H7 (cell line): ENCODE results near the gene SRGAP2C. TPM values are rescaled to one million over a fixed set of nuclear protein-coding genes. Genes with fewer than 3 reads are reported as not detected.
A peak's percentile ranks its signal among the peaks of the same experiment; 100 is the strongest.
"Not testable (repeated sequence)": the region's sequence is repeated elsewhere in the genome, so short reads cannot be mapped to it uniquely, and the experiment has no call there.

ENCODE experiments used
- DNase-seq: peaks from one replicate; pipeline ENCODE4 v3.0.0; 2012
- H3K27me3 ChIP-seq: 2 replicates; pipeline ENCODE4 v1.6.0; 2011; ENCODE audit warnings: mild to moderate bottlenecking, low read length; ENCODE audit not compliant: control insufficient read depth, insufficient read depth
- H3K36me3 ChIP-seq: replicated peaks from 2 replicates; pipeline ENCODE4 v1.5.1; 2011; ENCODE audit warnings: low read length; ENCODE audit not compliant: control insufficient read depth, insufficient read depth
- H3K4me3 ChIP-seq: 2 replicates; pipeline ENCODE4 v1.5.1; 2011; ENCODE audit warnings: low read depth, mild to moderate bottlenecking, control low read depth, low read length, moderate library complexity; ENCODE audit not compliant: insufficient read depth
- total RNA-seq: library from RNA; depleted of rRNA; stranded (reverse); fragments of >200 nt; shearing (Covaris generic); gene quantifications from 2 replicates; pipeline ENCODE4 v1.2.3, GENCODE V29; 2014

Gene SRGAP2C
- total RNA-seq, 1 experiment from 2014 or later = 36.7 TPM

- H3K27me3 ChIP-seq, H3K4me3 ChIP-seq, DNase-seq, H3K36me3 ChIP-seq: not testable (repeated sequence)
Observed at GRCh38 chr1:121167225-121167738, 17.5 kb upstream of the SRGAP2C start.

GRCh38 chr1:121168152-121168668, 16.6 kb upstream of the SRGAP2C start:
- not testable (repeated sequence) for H3K36me3 ChIP-seq, H3K4me3 ChIP-seq, DNase-seq, H3K27me3 ChIP-seq

- H3K4me3 ChIP-seq, DNase-seq, H3K27me3 ChIP-seq, H3K36me3 ChIP-seq: not testable (repeated sequence)
Observed at GRCh38 chr1:121176649-121177048, 8.1 kb upstream of the SRGAP2C start.

- not testable (repeated sequence) for DNase-seq, H3K27me3 ChIP-seq, H3K4me3 ChIP-seq, H3K36me3 ChIP-seq
Observed at GRCh38 chr1:121178197-121178596, 6.6 kb upstream of the SRGAP2C start.

GRCh38 chr1:121183867-121184266, 908 bp upstream of the SRGAP2C start:
- H3K36me3 ChIP-seq, H3K27me3 ChIP-seq, DNase-seq: not testable (repeated sequence)
- peak overlapping the region; percentile 39 for H3K4me3 ChIP-seq

- H3K27me3 ChIP-seq = not testable (repeated sequence)
Observed at GRCh38 chr1:121185140-121185708, 449 bp downstream of the SRGAP2C start.

GRCh38 chr1:121186191-121186590, 1.4 kb downstream of the SRGAP2C start:
- peak overlapping the region; percentile 20 for H3K4me3 ChIP-seq
- not testable (repeated sequence) for DNase-seq, H3K36me3 ChIP-seq, H3K27me3 ChIP-seq

More at GRCh38 chr1:121185140-121185708, 449 bp downstream of the SRGAP2C start:
- peak overlapping the region; percentile 41 for H3K4me3 ChIP-seq
- DNase-seq, H3K36me3 ChIP-seq: not testable (repeated sequence)

- not testable (repeated sequence) for DNase-seq, H3K36me3 ChIP-seq, H3K27me3 ChIP-seq
- H3K4me3 ChIP-seq = peak overlapping the region; percentile 20; the same call in 1 of the 2 replicates
Observed at GRCh38 chr1:121187914-121188313, 3.1 kb downstream of the SRGAP2C start.

GRCh38 chr1:121192512-121192911, 7.7 kb downstream of the SRGAP2C start:
- not testable (repeated sequence) for H3K4me3 ChIP-seq, H3K36me3 ChIP-seq, H3K27me3 ChIP-seq, DNase-seq

GRCh38 chr1:121197095-121197882, 12.5 kb downstream of the SRGAP2C start:
- DNase-seq, H3K27me3 ChIP-seq, H3K36me3 ChIP-seq, H3K4me3 ChIP-seq: not testable (repeated sequence)

GRCh38 chr1:121199763-121200162, 15.0 kb downstream of the SRGAP2C start:
- not testable (repeated sequence) for DNase-seq, H3K36me3 ChIP-seq, H3K4me3 ChIP-seq, H3K27me3 ChIP-seq

- DNase-seq, H3K36me3 ChIP-seq, H3K4me3 ChIP-seq, H3K27me3 ChIP-seq: not testable (repeated sequence)
Observed at GRCh38 chr1:121200232-121200631, 15.5 kb downstream of the SRGAP2C start.

- not testable (repeated sequence) for H3K27me3 ChIP-seq, DNase-seq, H3K36me3 ChIP-seq, H3K4me3 ChIP-seq
Observed at GRCh38 chr1:121200985-121201981, 16.5 kb downstream of the SRGAP2C start.

- DNase-seq, H3K4me3 ChIP-seq, H3K27me3 ChIP-seq, H3K36me3 ChIP-seq: not testable (repeated sequence)
Observed at GRCh38 chr1:121202986-121203385, 18.2 kb downstream of the SRGAP2C start.
